GM19240 (cell line): ENCODE measurements around the gene KCNA2.

Experiments
- DNase-seq: peaks from one replicate; pipeline ENCODE4 v3.0.0; 2011; ENCODE audit warnings: low spot score; ENCODE audit not compliant: insufficient read length

The KCNA2 gene

GRCh38 chr1:110602466-110602865, 3.7 kb downstream of the KCNA2 start:
- DNase-seq: no peak

GRCh38 chr1:110601332-110601731, 4.8 kb downstream of the KCNA2 start:
- DNase-seq: no peak

GRCh38 chr1:110600716-110601115, 5.4 kb downstream of the KCNA2 start:
- no peak for DNase-seq

- no peak for DNase-seq
Measured at GRCh38 chr1:110597966-110598365, 8.2 kb downstream of the KCNA2 start.

GRCh38 chr1:110596312-110596711, 9.8 kb downstream of the KCNA2 start:
- DNase-seq: no peak

- DNase-seq: no peak
Measured at GRCh38 chr1:110595353-110595710, 10.8 kb downstream of the KCNA2 start.

- DNase-seq: no peak
Measured at GRCh38 chr1:110594456-110595352, 11.5 kb downstream of the KCNA2 start.

GRCh38 chr1:110593902-110594301, 12.3 kb downstream of the KCNA2 start:
- no peak for DNase-seq

- no peak for DNase-seq
Measured at GRCh38 chr1:110591956-110592355, 14.2 kb downstream of the KCNA2 start.

GRCh38 chr1:110588991-110589390, 17.2 kb downstream of the KCNA2 start:
- no peak for DNase-seq

GRCh38 chr1:110588486-110588885, 17.7 kb downstream of the KCNA2 start:
- DNase-seq: no peak

- no peak for DNase-seq
Measured at GRCh38 chr1:110587906-110588305, 18.3 kb downstream of the KCNA2 start.

GRCh38 chr1:110585481-110585880, 20.7 kb downstream of the KCNA2 start:
- DNase-seq: no peak

GRCh38 chr1:110584045-110584444, 22.1 kb downstream of the KCNA2 start:
- no peak for DNase-seq

- DNase-seq: no peak
Measured at GRCh38 chr1:110583505-110583904, 22.7 kb downstream of the KCNA2 start.

- no peak for DNase-seq
Measured at GRCh38 chr1:110582378-110582777, 23.8 kb downstream of the KCNA2 start.

GRCh38 chr1:110581682-110582145, 24.4 kb downstream of the KCNA2 start:
- no peak for DNase-seq

GRCh38 chr1:110580244-110580643, 25.9 kb downstream of the KCNA2 start:
- no peak for DNase-seq

- no peak for DNase-seq
Measured at GRCh38 chr1:110579460-110579859, 26.7 kb downstream of the KCNA2 start.

- DNase-seq: no peak
Measured at GRCh38 chr1:110576441-110576840, 29.7 kb downstream of the KCNA2 start.

GRCh38 chr1:110573314-110573713, 32.8 kb downstream of the KCNA2 start:
- no peak for DNase-seq

GRCh38 chr1:110572751-110573150, 33.4 kb downstream of the KCNA2 start:
- no peak for DNase-seq

- DNase-seq: no peak
Measured at GRCh38 chr1:110570901-110571300, 35.3 kb downstream of the KCNA2 start.
